H4 (cell line): ENCODE data around the gene ABCA5. TPM values are rescaled to one million over a fixed set of nuclear protein-coding genes. Genes with fewer than 3 reads are reported as not detected.

ENCODE experiments used
- DNase-seq: peaks from one replicate; pipeline ENCODE4 v3.0.0-alpha.2; 2015; ENCODE audit warnings: low spot score
- total RNA-seq: library from RNA; depleted of rRNA; stranded (reverse); fragments of >200 nt; shearing (Covaris generic); gene quantifications from 2 replicates; pipeline ENCODE4 v1.2.3, GENCODE V29; 2014

Gene ABCA5
- total RNA-seq, 1 experiment from 2014 or later = 2.7 TPM

- DNase-seq = no peak
Measured at GRCh38 chr17:69268543-69269014, 58.4 kb downstream of the ABCA5 start.

DNA sequence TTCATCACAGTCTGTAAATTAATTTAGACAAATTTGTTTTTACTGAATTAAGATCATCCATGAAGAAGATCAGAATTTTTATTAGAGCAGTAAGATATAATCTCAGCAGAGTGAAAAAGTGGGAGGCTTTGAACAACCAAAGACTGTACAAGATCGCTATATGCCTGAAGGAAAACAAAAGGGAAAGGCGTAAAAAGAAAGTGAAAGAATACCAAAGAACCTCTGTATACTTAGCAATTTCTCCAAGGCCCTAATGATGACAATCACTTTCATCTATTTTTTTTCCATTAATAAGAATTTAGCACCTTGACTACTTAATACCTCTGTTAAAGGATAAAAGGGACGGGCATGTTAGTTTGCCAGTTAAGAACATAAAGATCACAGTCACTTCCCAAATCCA is 59.7 kb downstream of the ABCA5 start:
- no peak for DNase-seq

DNA sequence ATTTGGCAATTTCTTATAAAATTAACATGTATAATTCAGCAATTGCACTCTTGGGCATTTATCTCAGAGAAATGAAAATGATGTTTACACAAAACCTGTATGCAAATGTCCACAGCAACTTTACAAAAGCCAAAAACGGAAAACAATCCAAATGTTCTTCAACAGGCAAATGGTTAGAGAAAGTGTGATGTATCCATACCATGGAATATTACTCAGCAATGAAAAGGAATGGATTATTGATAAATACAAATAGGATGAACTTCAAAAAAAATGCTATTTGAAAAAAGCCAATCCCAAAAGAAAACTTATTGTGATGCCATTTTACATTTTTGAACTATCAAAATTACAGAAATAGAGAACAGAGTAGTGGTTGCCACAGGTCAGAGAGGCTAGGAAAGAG is 61.1 kb downstream of the ABCA5 start:
- DNase-seq = no peak

- DNase-seq = no peak
Measured at GRCh38 chr17:69254187-69254586, 72.7 kb downstream of the ABCA5 start.

GRCh38 chr17:69250641-69251040 is 76.3 kb downstream of the ABCA5 start:
- DNase-seq = peak; percentile 19

DNA sequence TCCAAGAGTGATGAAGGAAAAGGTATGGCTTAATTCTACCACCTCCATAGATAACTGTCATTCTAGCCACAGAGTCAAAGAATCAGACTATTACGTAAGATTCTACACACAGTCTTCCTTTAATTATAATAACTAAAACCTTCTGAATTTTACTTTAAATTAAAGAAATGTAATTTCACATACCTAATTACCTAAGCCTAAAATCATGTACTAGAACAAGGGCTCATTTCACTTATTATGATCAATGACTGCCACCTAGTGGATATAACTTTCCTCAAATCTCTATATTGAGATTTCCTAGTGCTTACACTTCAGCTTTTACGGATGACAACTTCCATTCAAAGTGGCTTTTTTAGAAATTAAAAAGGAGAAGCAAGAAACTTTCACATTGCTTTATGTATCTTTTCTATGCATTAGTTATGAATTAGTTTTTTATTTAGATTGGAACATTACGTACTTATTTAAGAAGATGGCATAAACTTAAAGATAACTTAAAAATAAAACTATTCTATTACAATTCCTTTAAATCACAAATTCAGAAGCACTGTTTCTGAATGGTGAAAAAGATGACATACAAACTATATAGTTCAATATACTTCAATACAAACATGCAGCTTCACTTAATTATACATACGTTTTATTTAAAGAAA is 80.1 kb downstream of the ABCA5 start:
- peak; percentile 58 for DNase-seq

GRCh38 chr17:69246202-69246601 is 80.7 kb downstream of the ABCA5 start:
- DNase-seq = no peak

GRCh38 chr17:69245617-69246016 is 81.3 kb downstream of the ABCA5 start:
- DNase-seq = peak; percentile 12

DNA sequence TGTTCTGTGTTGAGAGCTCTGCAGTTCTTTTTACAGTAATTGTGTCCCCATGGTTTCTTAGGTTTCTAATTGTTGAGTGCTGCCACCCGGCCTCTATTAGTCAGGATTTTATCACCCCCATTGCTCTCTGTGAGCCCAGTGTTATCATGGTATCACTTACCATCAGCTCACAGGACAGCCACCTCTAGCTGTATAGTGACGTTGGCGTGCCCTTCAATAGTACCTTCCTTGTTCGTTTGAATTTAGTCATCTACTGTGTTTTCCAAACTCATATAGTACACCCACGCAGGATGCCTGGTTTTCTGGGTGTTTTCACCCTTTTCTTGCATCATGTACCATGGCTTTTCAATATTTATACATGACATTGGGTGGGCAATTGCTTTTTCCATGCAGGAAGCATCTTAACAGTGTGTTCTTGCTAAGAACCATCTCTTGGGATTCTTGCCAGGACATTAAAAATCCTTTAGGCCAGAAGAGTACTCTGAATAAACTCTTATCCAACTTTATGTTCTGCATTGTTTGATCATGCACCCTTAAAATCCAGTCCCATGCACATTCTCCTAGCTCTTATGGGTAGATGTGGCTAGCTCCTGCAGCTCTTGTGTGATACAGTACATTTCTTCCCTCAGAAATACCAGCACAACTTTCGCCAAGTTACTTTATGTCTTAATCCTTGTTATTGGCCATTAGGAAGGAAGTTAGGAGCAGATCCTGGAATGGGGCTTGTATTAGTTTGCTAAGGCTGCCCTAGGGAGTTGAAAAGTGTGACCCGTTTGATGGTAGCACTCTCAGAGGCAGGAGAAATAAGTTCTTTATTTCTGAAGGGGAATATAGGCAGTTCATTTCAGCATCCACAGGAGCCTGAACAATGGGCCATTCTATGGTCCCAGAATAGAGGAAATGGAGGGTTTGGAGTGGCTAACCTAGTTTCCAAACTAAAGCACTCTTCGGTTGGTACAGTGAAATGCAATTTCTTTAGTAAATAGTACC is 87.0 kb downstream of the ABCA5 start:
- no peak for DNase-seq

DNA sequence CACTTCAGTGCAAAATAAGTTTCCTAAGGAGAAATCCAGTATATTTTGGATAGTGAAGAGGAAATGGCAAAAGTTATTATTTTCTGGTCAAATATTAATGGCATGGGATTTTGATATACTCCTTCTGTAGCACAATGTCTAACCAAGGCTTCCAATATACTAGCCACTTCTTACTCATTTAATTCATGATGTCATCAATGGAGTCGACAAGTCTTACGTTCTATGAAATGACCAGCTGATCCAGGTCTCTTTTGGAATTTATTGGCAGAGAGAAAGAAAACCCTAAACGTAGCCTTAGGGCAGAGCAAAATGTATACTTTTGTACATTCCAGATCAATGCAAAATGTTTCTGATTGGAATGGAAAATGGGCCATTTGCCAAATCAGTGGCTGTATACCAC is 90.0 kb downstream of the ABCA5 start:
- DNase-seq = no peak

- no peak for DNase-seq
Measured at GRCh38 chr17:69236464-69236863, 90.5 kb downstream of the ABCA5 start.

DNA sequence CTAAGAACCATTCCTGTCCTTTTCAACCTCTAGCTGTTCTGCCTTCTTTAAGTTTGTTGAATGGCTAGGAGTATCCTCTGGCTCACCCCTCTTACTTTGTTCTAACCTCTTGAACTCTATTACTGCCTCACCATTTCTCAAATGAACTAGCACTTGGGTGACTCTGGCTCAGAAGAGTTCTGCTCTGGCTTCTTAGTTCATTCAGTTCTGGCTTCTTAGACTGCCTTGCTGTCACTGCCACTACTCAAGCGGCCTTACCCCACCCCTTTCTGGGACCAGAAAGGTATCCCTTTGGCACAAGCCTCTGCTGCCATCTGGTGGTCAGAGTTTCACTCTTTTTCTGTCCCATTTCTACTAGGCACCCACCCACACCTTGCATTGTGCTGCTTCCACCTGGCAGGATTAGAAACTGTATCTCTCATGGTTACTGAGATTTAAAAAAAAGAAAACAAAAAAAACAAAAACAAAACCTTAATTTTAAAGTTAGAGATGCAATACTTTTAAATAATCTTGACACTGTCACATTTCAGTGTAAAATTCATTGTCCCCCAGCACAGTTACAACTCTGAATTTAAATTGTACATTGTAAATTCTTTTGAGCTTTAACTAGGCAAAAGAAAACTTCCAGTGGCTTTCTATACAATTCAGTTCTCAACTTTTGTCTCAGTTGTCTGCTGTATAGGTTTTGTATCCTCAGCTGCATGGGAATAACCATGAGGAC is 91.4 kb downstream of the ABCA5 start:
- DNase-seq = peak; percentile 86

GRCh38 chr17:69232650-69233049 is 94.3 kb downstream of the ABCA5 start:
- no peak for DNase-seq

GRCh38 chr17:69231521-69231920 is 95.4 kb downstream of the ABCA5 start:
- no peak for DNase-seq

- no peak for DNase-seq
Measured at GRCh38 chr17:69230939-69231338, 96.0 kb downstream of the ABCA5 start.

DNA sequence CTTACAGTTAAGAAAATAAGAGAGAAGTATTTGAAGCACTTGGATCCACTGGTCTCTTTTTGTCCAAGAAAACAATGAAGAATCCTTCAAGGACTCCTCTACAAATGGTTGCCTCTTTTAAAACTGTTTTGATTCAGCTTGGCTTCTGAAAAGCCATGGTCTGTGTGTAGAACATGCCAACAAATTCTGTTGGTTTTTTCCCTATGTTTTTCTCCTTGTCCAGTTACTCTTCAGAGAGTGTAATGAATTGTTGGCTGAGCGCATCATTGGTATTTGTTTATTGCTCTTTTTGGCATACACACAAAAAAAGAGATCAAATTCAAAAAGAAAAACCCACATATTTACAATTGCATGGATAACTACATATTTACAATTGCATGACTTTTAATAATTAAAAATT is 98.4 kb downstream of the ABCA5 start, which contains the start of gene ABCA10:
Gene ABCA10 (minus strand): TSS at position 249 of the 400 bp plus-strand sequence. CDS start 3,466 bp downstream, outside the sequence.
- DNase-seq = no peak

DNA sequence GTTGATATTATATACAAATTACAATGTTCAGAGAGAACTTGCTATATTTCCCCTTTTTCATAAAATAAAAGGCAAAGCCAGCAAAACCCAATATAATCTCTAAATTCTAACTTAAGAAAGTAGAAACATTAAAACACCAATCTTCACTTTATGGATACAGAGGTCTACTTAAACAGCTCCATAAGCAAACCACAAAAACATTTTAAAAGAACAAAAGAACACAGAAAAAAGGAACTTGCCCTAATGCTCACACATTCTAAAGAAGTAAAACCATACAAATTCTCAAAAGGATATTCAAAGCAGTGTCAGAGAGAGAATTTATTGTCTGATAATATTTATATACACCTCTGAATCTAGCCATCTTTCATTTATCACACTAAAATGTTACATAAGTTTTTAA is 98.9 kb downstream of the ABCA5 start:
- no peak for DNase-seq

- no peak for DNase-seq
Measured at GRCh38 chr17:69227541-69227940, 99.4 kb downstream of the ABCA5 start.

- DNase-seq = peak; percentile 92
Measured at GRCh38 chr17:69223809-69224208, 103.1 kb downstream of the ABCA5 start.

GRCh38 chr17:69222707-69223258 is 104.2 kb downstream of the ABCA5 start:
- DNase-seq = no peak

DNA sequence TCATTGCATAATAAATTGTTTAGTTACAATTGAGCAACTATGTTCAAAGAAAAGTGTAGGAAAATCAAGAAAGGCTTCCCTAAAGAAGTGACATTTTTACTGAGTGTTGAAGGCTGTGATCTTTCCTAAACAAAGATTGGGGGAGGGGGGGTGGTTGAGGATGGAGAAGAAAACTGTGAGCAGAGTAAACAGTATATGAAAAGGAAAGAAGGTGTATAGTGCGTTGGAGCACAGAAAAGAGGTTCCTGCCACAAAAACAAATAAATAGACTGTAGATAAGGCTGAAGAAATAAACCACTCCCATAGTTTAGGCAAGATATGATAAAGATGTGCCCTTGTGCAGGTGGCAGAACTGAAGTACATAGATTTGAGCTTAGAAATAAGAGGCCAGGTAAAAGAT is 106.8 kb downstream of the ABCA5 start:
- no peak for DNase-seq

DNA sequence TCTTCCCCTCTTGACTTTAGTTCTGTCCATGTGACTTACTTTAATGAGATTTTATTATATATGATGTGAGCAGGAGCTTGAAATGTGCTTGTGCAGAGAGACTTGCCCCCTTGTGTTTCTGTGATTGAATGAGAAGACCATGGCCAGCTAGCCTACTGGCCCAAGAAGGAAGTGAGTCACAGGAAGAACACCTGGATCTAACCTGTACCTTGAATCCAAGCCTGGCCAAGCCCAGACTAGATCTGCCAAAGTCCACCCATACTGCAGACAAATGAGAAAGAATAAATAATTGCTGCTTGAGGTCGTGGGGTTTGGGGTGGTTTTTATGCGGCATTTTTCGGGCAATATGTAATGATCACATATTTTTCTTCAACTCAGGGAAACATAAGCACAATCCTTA is 107.9 kb downstream of the ABCA5 start:
- no peak for DNase-seq
